ENCODE measurements around the gene TGFBR1.

The TGFBR1 gene

DNA sequence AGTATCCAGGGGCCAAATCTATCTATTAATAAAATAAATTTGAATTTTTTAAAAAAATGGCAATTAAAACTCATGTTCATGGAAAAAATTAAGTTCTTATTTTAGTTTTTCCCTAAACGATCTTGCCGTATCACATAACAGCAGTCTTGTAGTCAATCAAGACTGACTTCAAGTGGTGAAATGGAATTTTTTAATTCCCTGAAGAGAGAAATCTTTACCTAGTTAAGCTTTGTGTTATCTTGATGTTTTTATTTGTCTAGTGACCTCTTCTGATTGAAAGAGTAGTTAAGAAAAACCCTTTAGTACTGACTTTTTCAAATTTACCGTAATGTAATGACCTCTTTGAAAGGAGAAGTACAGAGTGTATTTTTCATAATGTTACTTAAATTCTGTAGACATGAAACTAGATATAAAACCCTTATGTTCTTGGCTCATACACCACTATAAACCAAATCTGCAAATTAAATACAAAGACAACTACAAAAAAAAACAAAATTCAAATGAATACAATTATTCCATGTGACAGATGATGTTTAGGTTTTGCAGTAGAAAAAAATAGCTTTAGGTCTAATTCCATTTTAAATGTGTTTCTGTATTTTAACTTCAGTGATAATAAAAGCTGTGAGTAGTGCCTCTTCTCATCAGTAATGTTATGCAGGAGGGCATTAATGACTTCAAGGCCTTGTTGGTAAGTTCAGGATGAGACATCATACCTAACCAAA is 19.8 kb downstream of the TGFBR1 start:
- no peak for TF ChIP-seq ZFP37 (tag by site-specific recombination; IDR thresholded peaks at IDR 0.05)
- no peak for TF ChIP-seq ZNF37A (tag by site-specific recombination; IDR thresholded peaks at IDR 0.05)
- no peak for TF ChIP-seq ZNF211 (tag by site-specific recombination; IDR thresholded peaks at IDR 0.05; ENCODE audit: low read depth)
- no peak for TF ChIP-seq ZNF2 (tag by site-specific recombination; IDR thresholded peaks at IDR 0.05)
- no peak for TF ChIP-seq IKZF3 (tag by site-specific recombination; IDR thresholded peaks at IDR 0.05)
- no peak for TF ChIP-seq ZNF391 (tag by site-specific recombination; IDR thresholded peaks at IDR 0.05; ENCODE audit: borderline replicate concordance, low read depth)
- TF ChIP-seq ZNF138 (tag by site-specific recombination; IDR thresholded peaks at IDR 0.05; ENCODE audit: borderline replicate concordance) = no peak
- TF ChIP-seq ZNF529 (tag by site-specific recombination; IDR thresholded peaks at IDR 0.05; ENCODE audit: insufficient replicate concordance) = no peak
- TF ChIP-seq ZBTB7A (tag by site-specific recombination; IDR thresholded peaks at IDR 0.05; ENCODE audit: low read depth) = no peak
- TF ChIP-seq, protein P1, sequence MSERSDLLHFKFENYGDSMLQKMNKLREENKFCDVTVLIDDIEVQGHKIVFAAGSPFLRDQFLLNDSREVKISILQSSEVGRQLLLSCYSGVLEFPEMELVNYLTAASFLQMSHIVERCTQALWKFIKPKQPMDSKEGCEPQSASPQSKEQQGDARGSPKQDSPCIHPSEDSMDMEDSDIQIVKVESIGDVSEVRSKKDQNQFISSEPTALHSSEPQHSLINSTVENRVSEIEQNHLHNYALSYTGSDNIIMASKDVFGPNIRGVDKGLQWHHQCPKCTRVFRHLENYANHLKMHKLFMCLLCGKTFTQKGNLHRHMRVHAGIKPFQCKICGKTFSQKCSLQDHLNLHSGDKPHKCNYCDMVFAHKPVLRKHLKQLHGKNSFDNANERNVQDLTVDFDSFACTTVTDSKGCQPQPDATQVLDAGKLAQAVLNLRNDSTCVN (tag by site-specific recombination; optimal IDR thresholded peaks at IDR 0.05) = no peak
- TF ChIP-seq ZBTB21 (tag by site-specific recombination; IDR thresholded peaks at IDR 0.05) = no peak
- TF ChIP-seq ZNF510 (tag by site-specific recombination; IDR thresholded peaks at IDR 0.05; ENCODE audit: insufficient replicate concordance) = no peak
- TF ChIP-seq, protein P2, sequence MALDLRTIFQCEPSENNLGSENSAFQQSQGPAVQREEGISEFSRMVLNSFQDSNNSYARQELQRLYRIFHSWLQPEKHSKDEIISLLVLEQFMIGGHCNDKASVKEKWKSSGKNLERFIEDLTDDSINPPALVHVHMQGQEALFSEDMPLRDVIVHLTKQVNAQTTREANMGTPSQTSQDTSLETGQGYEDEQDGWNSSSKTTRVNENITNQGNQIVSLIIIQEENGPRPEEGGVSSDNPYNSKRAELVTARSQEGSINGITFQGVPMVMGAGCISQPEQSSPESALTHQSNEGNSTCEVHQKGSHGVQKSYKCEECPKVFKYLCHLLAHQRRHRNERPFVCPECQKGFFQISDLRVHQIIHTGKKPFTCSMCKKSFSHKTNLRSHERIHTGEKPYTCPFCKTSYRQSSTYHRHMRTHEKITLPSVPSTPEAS (tag by site-specific recombination; IDR thresholded peaks at IDR 0.05) = no peak
- TF ChIP-seq, protein P3, sequence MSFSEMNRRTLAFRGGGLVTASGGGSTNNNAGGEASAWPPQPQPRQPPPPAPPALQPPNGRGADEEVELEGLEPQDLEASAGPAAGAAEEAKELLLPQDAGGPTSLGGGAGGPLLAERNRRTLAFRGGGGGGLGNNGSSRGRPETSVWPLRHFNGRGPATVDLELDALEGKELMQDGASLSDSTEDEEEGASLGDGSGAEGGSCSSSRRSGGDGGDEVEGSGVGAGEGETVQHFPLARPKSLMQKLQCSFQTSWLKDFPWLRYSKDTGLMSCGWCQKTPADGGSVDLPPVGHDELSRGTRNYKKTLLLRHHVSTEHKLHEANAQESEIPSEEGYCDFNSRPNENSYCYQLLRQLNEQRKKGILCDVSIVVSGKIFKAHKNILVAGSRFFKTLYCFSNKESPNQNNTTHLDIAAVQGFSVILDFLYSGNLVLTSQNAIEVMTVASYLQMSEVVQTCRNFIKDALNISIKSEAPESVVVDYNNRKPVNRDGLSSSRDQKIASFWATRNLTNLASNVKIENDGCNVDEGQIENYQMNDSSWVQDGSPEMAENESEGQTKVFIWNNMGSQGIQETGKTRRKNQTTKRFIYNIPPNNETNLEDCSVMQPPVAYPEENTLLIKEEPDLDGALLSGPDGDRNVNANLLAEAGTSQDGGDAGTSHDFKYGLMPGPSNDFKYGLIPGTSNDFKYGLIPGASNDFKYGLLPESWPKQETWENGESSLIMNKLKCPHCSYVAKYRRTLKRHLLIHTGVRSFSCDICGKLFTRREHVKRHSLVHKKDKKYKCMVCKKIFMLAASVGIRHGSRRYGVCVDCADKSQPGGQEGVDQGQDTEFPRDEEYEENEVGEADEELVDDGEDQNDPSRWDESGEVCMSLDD (tag by site-specific recombination; IDR thresholded peaks at IDR 0.05) = no peak
- TF ChIP-seq ZNF19 (tag by site-specific recombination; IDR thresholded peaks at IDR 0.05; ENCODE audit: low read depth) = no peak
- no peaks in the 10 kb centered on the region for H3K9me3 ChIP-seq (ENCODE audit: control insufficient read depth, insufficient read depth, low read depth, low read length)
- no peak overlapping the region for H3K4me3 ChIP-seq (ENCODE audit: low read depth, low read length)
- H3K36me3 ChIP-seq (ENCODE audit: control insufficient read depth in 2 of 2, insufficient read depth in 1 of 2, low read length in 2 of 2) = no peaks in the 10 kb centered on the region
- H3K27ac ChIP-seq (ENCODE audit: extremely low read depth, low read depth, low read length) = no peak overlapping the region
- H3K4me1 ChIP-seq (ENCODE audit: control insufficient read depth, insufficient read depth, low read length) = peaks cover 11% of the 10 kb centered on the region
- POLR2A ChIA-PET = no interaction called here
- CTCF ChIA-PET = interaction anchor here (0.7 kb wide), 1 partner anchor 8 kb away, joined by 3 read pairs; no protein-coding TSS in a partner anchor

DNA sequence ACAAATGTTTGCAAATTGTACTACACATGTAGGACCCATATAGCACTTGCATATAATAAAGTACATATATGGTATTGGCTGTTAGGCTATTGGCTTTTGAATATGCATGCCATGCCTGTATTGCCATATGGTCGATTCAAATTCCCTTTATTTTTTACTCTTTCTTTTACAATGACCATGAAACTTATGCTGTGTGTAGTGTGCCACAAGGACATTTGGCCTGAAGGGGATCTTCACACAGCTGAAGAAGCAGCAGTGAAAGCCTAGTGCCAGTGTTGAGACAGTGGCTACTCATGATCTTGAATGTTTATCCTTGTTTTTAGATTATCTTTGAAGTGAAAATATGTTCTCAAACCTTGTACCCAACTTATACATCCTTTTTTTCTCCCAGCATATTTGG is 20.5 kb downstream of the TGFBR1 start:
- Histone ChIP-seq H3K36me3 (ENCODE audit: control insufficient read depth in 2 of 2, insufficient read depth in 1 of 2, low read length in 2 of 2) (no peaks in the 10 kb centered on the region), H3K27ac (ENCODE audit: extremely low read depth, low read depth, low read length) (no peak overlapping the region), H3K4me1 (ENCODE audit: control insufficient read depth, insufficient read depth, low read length) (peaks cover 7% of the 10 kb centered on the region; the same call in 1 of the 2 replicates), H3K9me3 (ENCODE audit: control insufficient read depth, insufficient read depth, low read depth, low read length) (no peaks in the 10 kb centered on the region), H3K4me3 (ENCODE audit: low read depth, low read length) (no peak overlapping the region)
- ChIA-PET POLR2A (no interaction called here), CTCF (interaction anchor here (0.6 to 0.7 kb wide), 2 partner anchors 9 to 105 kb away, joined by 3 read pairs; no protein-coding TSS in a partner anchor)
- TF ChIP-seq ZNF146 (tag by site-specific recombination; IDR thresholded peaks at IDR 0.05) (no peak), ZNF266 (tag by site-specific recombination; IDR thresholded peaks at IDR 0.05; ENCODE audit: low read depth) (no peak), ZNF175 (tag by site-specific recombination; IDR thresholded peaks at IDR 0.05) (no peak), ZSCAN30 (tag by site-specific recombination; IDR thresholded peaks at IDR 0.05) (no peak), ZBTB8A (tag by site-specific recombination; IDR thresholded peaks at IDR 0.05) (no peak), ZNF239 (tag by site-specific recombination; IDR thresholded peaks at IDR 0.05) (no peak), ZNF558 (tag by site-specific recombination; IDR thresholded peaks at IDR 0.05) (no peak)
- TF ChIP-seq, protein P4, sequence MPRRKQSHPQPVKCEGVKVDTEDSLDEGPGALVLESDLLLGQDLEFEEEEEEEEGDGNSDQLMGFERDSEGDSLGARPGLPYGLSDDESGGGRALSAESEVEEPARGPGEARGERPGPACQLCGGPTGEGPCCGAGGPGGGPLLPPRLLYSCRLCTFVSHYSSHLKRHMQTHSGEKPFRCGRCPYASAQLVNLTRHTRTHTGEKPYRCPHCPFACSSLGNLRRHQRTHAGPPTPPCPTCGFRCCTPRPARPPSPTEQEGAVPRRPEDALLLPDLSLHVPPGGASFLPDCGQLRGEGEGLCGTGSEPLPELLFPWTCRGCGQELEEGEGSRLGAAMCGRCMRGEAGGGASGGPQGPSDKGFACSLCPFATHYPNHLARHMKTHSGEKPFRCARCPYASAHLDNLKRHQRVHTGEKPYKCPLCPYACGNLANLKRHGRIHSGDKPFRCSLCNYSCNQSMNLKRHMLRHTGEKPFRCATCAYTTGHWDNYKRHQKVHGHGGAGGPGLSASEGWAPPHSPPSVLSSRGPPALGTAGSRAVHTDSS (tag by site-specific recombination; IDR thresholded peaks at IDR 0.05) = no peak
- TF ChIP-seq, protein P5, sequence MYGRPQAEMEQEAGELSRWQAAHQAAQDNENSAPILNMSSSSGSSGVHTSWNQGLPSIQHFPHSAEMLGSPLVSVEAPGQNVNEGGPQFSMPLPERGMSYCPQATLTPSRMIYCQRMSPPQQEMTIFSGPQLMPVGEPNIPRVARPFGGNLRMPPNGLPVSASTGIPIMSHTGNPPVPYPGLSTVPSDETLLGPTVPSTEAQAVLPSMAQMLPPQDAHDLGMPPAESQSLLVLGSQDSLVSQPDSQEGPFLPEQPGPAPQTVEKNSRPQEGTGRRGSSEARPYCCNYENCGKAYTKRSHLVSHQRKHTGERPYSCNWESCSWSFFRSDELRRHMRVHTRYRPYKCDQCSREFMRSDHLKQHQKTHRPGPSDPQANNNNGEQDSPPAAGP (tag by site-specific recombination; IDR thresholded peaks at IDR 0.05) = no peak
- TF ChIP-seq, protein P6, sequence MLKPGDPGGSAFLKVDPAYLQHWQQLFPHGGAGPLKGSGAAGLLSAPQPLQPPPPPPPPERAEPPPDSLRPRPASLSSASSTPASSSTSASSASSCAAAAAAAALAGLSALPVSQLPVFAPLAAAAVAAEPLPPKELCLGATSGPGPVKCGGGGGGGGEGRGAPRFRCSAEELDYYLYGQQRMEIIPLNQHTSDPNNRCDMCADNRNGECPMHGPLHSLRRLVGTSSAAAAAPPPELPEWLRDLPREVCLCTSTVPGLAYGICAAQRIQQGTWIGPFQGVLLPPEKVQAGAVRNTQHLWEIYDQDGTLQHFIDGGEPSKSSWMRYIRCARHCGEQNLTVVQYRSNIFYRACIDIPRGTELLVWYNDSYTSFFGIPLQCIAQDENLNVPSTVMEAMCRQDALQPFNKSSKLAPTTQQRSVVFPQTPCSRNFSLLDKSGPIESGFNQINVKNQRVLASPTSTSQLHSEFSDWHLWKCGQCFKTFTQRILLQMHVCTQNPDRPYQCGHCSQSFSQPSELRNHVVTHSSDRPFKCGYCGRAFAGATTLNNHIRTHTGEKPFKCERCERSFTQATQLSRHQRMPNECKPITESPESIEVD (tag by site-specific recombination; IDR thresholded peaks at IDR 0.05) = no peak

All from HEK293 (cell line).